AG09309 (cell line): ENCODE data around the gene CD46.

Experiments used
- DNase-seq: peaks from one replicate; pipeline ENCODE4 v3.0.0-alpha.2; 2010; ENCODE audit warnings: low read depth
- H3K4me3 ChIP-seq: 2 replicates; pipeline ENCODE4 v1.5.1; 2011; ENCODE audit warnings: mild to moderate bottlenecking, low read depth, low read length, moderate library complexity; ENCODE audit not compliant: control insufficient read depth
- CTCF ChIP-seq: IDR thresholded peaks from 2 replicates; pipeline ENCODE4 v1.5.1; 2011; ENCODE audit warnings: mild to moderate bottlenecking, low read depth, low read length, inconsistent platforms; ENCODE audit not compliant: insufficient read depth, control insufficient read depth; ENCODE audit errors: missing control alignments

Gene CD46

GRCh38 chr1:207799989-207800648 is 48.3 kb downstream of the CD46 start:
- DNase-seq = no peak
- no peak for TF ChIP-seq CTCF
- H3K4me3 ChIP-seq = no peak overlapping the region

- no peak overlapping the region for H3K4me3 ChIP-seq
- no peak for DNase-seq
- no peak for TF ChIP-seq CTCF
These were observed 50.0 kb downstream of the CD46 start for GRCh38 chr1:207801819-207802218.

GRCh38 chr1:207803678-207804077 is 51.8 kb downstream of the CD46 start:
- no peak for TF ChIP-seq CTCF
- DNase-seq = no peak
- H3K4me3 ChIP-seq = no peak overlapping the region

- no peak for TF ChIP-seq CTCF
- no peak for DNase-seq
- H3K4me3 ChIP-seq = no peak overlapping the region
These were observed 53.0 kb downstream of the CD46 start for GRCh38 chr1:207804721-207805468.

- DNase-seq = peak; percentile 96
- no peak for TF ChIP-seq CTCF
- H3K4me3 ChIP-seq = no peak overlapping the region
These were observed 54.1 kb downstream of the CD46 start for GRCh38 chr1:207805841-207806421.

GRCh38 chr1:207806531-207807325 is 54.9 kb downstream of the CD46 start:
- no peak for TF ChIP-seq CTCF
- no peak overlapping the region for H3K4me3 ChIP-seq
- no peak for DNase-seq
